IPS-18c (cell line): ENCODE data around the gene SPRED2.

Source experiments
- H3K4me3 ChIP-seq: 2 replicates; pipeline ENCODE4 v1.7.0; 2013; ENCODE audit warnings: low read depth, mild to moderate bottlenecking, low read length, moderate library complexity; ENCODE audit not compliant: insufficient read depth
- H3K9me3 ChIP-seq: one replicate; pipeline ENCODE4 v1.6.1; 2013; ENCODE audit warnings: mild to moderate bottlenecking, low read length, moderate library complexity; ENCODE audit not compliant: control insufficient read depth, insufficient read depth

The SPRED2 gene

GRCh38 chr2:65294136-65294535 lies 138.3 kb downstream of the SPRED2 start:
- Histone ChIP-seq H3K9me3 (no peaks in the 10 kb centered on the region), H3K4me3 (no peak overlapping the region)

GRCh38 chr2:65293376-65293775 lies 139.0 kb downstream of the SPRED2 start:
- no peak overlapping the region for H3K4me3 ChIP-seq
- no peaks in the 10 kb centered on the region for H3K9me3 ChIP-seq

GRCh38 chr2:65292461-65293011 lies 139.9 kb downstream of the SPRED2 start:
- H3K9me3 ChIP-seq: no peaks in the 10 kb centered on the region
- H3K4me3 ChIP-seq: no peak overlapping the region

GRCh38 chr2:65292106-65292400 lies 140.3 kb downstream of the SPRED2 start:
- H3K9me3 ChIP-seq: no peaks in the 10 kb centered on the region
- H3K4me3 ChIP-seq: no peak overlapping the region

DNA sequence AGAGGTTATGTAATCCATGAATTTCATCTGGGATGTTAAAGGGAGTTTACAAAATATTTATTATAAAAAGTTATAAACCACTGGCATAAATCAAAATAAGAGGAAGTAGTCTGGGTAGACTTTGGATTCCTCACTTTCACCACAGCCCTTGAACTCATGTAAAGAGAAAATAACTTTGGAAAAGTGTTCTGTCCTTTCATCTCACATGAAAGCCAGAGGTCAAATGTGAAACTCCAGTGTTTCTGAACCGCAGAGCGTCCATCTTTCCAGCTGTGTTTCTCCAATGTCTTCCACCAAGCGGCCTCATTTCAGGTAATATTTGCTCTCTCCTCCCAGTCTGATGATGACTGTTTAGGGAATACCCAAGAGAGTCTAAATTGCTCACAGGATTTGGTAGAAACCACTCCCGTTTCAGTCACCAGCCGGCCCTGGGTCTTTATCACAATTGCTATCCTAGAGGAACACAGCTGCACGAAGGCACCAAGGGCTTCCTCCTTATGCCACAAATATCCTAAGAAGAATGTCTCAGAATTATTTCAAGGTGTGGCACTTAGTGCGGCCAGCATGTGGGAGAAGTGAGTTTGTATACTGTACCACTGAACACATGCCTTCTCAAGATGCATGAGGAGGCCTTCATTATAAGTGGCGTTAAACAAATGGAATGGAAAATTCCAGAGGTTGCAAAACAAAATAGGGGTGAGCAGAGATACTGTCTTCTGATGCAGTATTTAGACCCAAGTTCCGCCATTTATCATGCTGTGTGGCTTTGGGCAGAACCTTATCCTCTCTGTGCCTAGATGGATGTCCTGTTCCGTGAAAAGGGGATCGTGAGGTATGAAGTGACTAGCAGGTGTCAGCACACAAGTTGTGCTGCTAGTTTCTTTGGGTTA lies 140.9 kb downstream of the SPRED2 start:
- no peaks in the 10 kb centered on the region for H3K9me3 ChIP-seq
- no peak overlapping the region for H3K4me3 ChIP-seq

DNA sequence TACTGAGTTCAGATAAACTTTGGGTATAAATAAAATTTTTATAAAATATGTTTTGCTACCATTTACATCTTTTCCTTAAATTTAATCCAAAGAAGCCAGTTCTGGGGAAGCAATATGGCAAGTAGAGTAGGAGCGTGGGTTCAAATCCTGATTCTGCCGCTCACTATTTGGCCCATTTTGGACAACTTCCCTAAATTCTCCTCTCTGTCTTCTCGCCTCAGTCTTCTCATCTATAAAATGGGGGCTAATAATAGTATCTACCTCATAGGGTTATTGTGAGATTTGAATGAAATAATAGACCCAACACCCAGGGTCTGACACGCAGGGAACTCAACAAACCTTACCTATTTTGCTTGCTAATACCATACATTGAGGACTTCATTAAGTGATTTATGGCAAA lies 145.0 kb downstream of the SPRED2 start:
- no peaks in the 10 kb centered on the region for H3K9me3 ChIP-seq
- H3K4me3 ChIP-seq: no peak overlapping the region

DNA sequence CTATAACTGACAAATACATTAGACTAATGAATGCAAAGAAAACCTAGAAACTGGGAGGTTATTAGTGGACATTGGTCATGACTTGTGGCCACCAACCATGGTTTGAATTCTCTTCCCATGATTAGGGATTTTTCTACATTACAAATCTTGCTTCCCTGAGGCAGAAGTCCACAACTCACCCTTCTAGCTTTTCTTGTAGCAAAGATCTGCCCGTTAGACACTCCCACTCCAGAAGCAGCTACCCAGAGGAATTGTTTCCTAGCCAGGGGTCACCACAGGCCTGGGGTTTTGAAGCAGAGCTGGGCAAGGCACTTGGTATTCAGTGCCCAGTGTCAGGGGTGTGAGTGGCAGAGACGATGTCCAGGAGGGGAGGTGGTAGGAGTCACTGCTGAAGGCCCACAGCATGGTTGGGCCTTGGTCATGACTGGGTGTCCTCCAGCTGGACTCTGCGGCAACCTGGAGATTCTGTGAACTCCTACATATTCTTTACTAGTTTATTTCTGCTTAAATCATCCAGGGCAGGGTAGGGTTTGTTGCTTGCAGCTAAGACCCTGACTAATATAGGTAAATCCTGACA lies 149.8 kb downstream of the SPRED2 start:
- Histone ChIP-seq H3K4me3 (no peak overlapping the region), H3K9me3 (no peaks in the 10 kb centered on the region)

GRCh38 chr2:65281627-65282351 lies 150.6 kb downstream of the SPRED2 start:
- Histone ChIP-seq H3K9me3 (no peaks in the 10 kb centered on the region), H3K4me3 (no peak overlapping the region)

DNA sequence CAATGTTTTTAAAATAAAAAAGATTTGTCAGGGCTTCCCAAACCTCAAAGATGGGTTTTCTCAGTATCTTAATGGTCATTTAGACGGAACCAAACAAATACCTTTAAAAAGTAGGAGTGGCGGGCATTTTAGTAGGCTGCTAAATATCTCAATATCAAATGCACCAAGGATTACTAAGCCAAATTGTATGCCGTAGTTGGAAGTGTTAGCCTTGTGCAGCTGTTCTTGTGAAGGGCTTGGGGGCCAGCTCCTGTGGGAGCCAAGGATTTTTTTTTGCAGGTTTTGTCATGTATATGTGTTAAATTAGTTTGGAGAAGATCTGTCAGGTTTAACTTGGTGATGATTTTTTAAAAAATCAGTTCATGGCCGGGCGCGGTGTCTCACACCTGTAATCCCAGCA lies 152.6 kb downstream of the SPRED2 start:
- no peaks in the 10 kb centered on the region for H3K9me3 ChIP-seq
- no peak overlapping the region for H3K4me3 ChIP-seq

DNA sequence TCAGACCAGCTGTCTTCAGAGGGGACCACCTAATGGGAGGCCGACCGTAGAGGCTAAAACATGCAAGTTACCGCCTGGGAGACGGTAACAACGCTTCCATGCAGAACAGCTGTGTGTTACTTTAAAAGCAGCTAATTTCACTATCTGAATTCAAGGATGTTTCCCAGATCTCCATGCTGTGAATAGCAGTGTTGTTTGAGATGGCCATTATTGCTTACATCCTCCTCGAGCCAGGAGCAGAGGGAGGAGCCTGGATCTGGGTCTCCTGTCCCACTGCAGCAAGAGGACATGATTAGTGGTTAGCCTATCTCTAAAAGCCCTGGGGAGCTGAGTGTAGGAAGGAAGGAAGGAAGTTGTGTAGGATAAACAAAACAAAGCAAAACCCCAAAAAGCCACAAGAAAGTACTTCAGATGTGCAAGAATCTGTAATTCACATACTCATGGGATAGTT lies 153.8 kb downstream of the SPRED2 start:
- Histone ChIP-seq H3K9me3 (no peaks in the 10 kb centered on the region), H3K4me3 (no peak overlapping the region)

- H3K9me3 ChIP-seq: no peaks in the 10 kb centered on the region
- H3K4me3 ChIP-seq: no peak overlapping the region
Observed at GRCh38 chr2:65277791-65278483, 154.5 kb downstream of the SPRED2 start.

GRCh38 chr2:65277118-65277517 lies 155.3 kb downstream of the SPRED2 start:
- no peaks in the 10 kb centered on the region for H3K9me3 ChIP-seq
- no peak overlapping the region for H3K4me3 ChIP-seq

- Histone ChIP-seq H3K9me3 (no peaks in the 10 kb centered on the region), H3K4me3 (no peak overlapping the region)
Observed at GRCh38 chr2:65276609-65277008, 155.8 kb downstream of the SPRED2 start.

DNA sequence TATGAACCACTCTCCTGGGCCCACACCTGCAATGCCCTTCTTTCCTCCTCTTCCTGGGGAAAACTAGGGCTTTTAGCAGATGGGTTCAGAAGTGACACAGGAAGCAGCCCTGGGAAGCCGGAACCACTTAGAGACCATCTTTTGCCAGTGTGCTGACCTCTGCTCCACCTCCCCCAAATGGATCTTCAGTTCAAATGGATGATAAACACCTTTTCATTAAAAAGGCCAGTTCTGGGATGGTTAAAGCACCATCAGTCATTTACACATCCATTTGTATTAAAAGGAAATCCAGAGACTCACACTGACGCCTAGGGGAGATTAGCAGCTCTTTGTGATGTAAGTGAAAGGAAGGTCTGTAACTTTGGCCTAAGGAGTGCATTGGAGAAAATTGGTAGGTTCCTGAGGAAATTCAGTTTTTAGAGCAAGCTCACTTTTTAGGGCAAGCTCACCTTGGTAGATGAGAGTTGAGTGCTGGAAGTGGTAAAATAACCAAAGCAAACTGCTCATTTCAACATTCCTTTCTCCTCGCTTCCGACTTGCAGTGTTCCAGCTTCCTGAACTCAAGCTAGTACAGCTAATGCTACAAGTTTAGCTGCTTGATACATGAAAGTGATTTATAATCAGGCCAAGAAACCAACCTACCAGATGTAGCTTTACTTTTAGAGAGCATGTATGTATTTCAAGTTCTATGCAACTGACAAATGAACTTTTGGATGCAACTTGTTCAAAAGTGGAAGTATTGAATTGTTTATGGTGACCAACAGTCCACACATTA lies 157.1 kb downstream of the SPRED2 start:
- Histone ChIP-seq H3K4me3 (no peak overlapping the region), H3K9me3 (no peaks in the 10 kb centered on the region)

GRCh38 chr2:65273344-65273743 lies 159.1 kb downstream of the SPRED2 start:
- no peak overlapping the region for H3K4me3 ChIP-seq
- H3K9me3 ChIP-seq: no peaks in the 10 kb centered on the region

DNA sequence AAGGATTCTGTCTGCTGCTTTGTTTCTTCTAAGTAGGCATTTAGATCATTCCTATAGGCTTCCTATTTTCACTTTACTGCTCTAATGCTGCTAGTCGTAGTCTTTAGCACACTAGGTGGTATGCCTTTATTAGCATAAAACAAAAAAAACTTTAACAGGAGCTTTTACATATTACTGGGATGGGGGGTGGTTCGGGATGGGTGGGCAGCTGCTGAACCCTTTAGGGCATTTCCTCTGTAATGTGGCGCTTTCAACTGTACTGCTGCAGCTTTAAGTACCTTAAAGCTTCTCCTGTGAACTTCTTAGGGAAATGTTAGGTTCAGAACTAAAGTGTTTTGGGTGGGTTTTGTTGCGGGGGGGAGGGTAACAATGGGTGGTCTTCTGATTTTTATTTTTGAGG lies 163.4 kb downstream of the SPRED2 start:
- Histone ChIP-seq H3K9me3 (no peaks in the 10 kb centered on the region), H3K4me3 (no peak overlapping the region)

GRCh38 chr2:65267008-65267407 lies 165.4 kb downstream of the SPRED2 start:
- H3K4me3 ChIP-seq: no peak overlapping the region
- no peaks in the 10 kb centered on the region for H3K9me3 ChIP-seq
